OCI-LY7 (cell line): ENCODE results near the gene FAM47E. TPM values are rescaled to one million over a fixed set of nuclear protein-coding genes. Genes with fewer than 3 reads are reported as not detected.

ENCODE experiments used
- BruUV-seq: library from RNA; stranded (reverse); fragments of 400-500 nt; replicated peaks from 2 replicates; lab custom pipeline; 2021; lab: Mats Ljungman, UMichigan
- CTCF ChIA-PET: fragments of 300-600 bp; sonication (Branson Sonifier 250); formaldehyde crosslinking; loops from one replicate; lab custom pipeline; 2022; ENCODE audit warnings: antibody characterized with exemption; ENCODE audit not compliant: unreplicated experiment; lab: Charles Lee
- POLR2A ChIA-PET: fragments of 300-600 bp; sonication (Branson Sonifier 250); formaldehyde crosslinking; loops from one replicate; lab custom pipeline; 2022; ENCODE audit warnings: antibody characterized with exemption; lab: Charles Lee
- DNase-seq: peaks from one replicate; pipeline ENCODE4 v3.0.0-alpha.2; 2015; ENCODE audit warnings: low spot score
- H2AFZ ChIP-seq: fragments of 200-600 bp; sonication (generic), shearing (Covaris generic); 2 replicates; pipeline ENCODE4 v1.6.1; 2014; ENCODE audit warnings: mild to moderate bottlenecking, antibody characterized with exemption, low read length, moderate library complexity
- H3K27ac ChIP-seq: fragments of 200-600 bp; sonication (generic); 2 replicates; pipeline ENCODE4 v1.5.1; 2014; ENCODE audit warnings: mixed run types, low read depth, mild to moderate bottlenecking, moderate library complexity, low read length, inconsistent platforms; ENCODE audit not compliant: poor library complexity, severe bottlenecking
- H3K36me3 ChIP-seq: fragments of 200-600 bp; sonication (generic); 2 replicates; pipeline ENCODE4 v1.6.1; 2014; ENCODE audit warnings: mild to moderate bottlenecking, antibody characterized with exemption, low read length, moderate library complexity, mixed read lengths; ENCODE audit not compliant: insufficient read depth
- H3K4me1 ChIP-seq: fragments of 200-600 bp; sonication (generic); 2 replicates; pipeline ENCODE4 v1.5.1; 2014; ENCODE audit warnings: mild to moderate bottlenecking, low read length; ENCODE audit not compliant: insufficient read depth, poor library complexity, severe bottlenecking
- H3K4me2 ChIP-seq: fragments of 200-600 bp; sonication (generic); 2 replicates; pipeline ENCODE4 v1.6.1; 2014; ENCODE audit warnings: mild to moderate bottlenecking, low read length
- H3K4me3 ChIP-seq: fragments of 200-600 bp; sonication (generic); 2 replicates; pipeline ENCODE4 v1.5.1; 2014; ENCODE audit warnings: mild to moderate bottlenecking, low read depth, low read length; ENCODE audit not compliant: poor library complexity, severe bottlenecking
- H3K79me2 ChIP-seq: fragments of 200-600 bp; sonication (generic); 2 replicates; pipeline ENCODE4 v1.6.1; 2016; ENCODE audit warnings: low read depth, mild to moderate bottlenecking, low read length, moderate library complexity, mixed read lengths; ENCODE audit not compliant: insufficient read depth
- H3K9me2 ChIP-seq: fragments of 200-600 bp; sonication (generic); 2 replicates; pipeline ENCODE4 v1.6.1; 2016; ENCODE audit warnings: mild to moderate bottlenecking, low read length, mixed read lengths; ENCODE audit not compliant: insufficient read depth
- H3K9me3 ChIP-seq: fragments of 200-600 bp; sonication (generic); 2 replicates; pipeline ENCODE4 v1.6.1; 2014; ENCODE audit warnings: mild to moderate bottlenecking, mixed run types, low read length, mixed read lengths
- H4K20me1 ChIP-seq: fragments of 200-600 bp; sonication (generic); 2 replicates; pipeline ENCODE4 v1.6.1; 2014; ENCODE audit warnings: mild to moderate bottlenecking, antibody characterized with exemption, low read length, moderate library complexity, mixed read lengths; ENCODE audit not compliant: insufficient read depth
- CTCF ChIP-seq: fragments of 200-600 bp; sonication (generic); conservative IDR thresholded peaks from 2 replicates; pipeline ENCODE4 v1.5.1; 2014; ENCODE audit warnings: mild to moderate bottlenecking, antibody characterized with exemption, low read length, moderate library complexity, mixed read lengths
- EZH2phosphoT487 ChIP-seq: fragments of 200-600 bp; sonication (generic); IDR thresholded peaks from 2 replicates; pipeline ENCODE4 v1.6.1; 2018; ENCODE audit warnings: low read depth, borderline replicate concordance, mild to moderate bottlenecking, mixed run types, antibody characterized with exemption, low read length, moderate library complexity, mixed read lengths
- intact Hi-C: fragments of 100-400 bp; cut with micrococcal nuclease; formaldehyde crosslinking; loops from one replicate; pipeline ENCODE4 v1.10.0; 2022; ENCODE audit not compliant: unreplicated experiment
- total RNA-seq, 2 experiments: library from RNA; depleted of rRNA in 1 of 2; stranded (reverse); fragments of >200 nt in 1 of 2; shearing (Covaris generic) in 1 of 2; gene quantifications; 2 replicates each; pipeline ENCODE4 v1.2.3, GENCODE V29; 2014 to 2022

The FAM47E gene
- total RNA-seq, 2 experiments from 2014 or later = not detected

GRCh38 chr4:76313547-76313946, 62.0 kb downstream of the FAM47E start:
- POLR2A ChIA-PET = interaction anchor here (1.7 kb wide), 1 partner anchor 11 kb away, joined by 6 read pairs; no protein-coding TSS in a partner anchor
- H3K4me1 ChIP-seq = no peaks in the 10 kb centered on the region
- no TSS peak for BruUV-seq

GRCh38 chr4:76315267-76315918, 63.9 kb downstream of the FAM47E start:
- TF ChIP-seq EZH2phosphoT487 = no peak
- TF ChIP-seq CTCF = no peak
- POLR2A ChIA-PET = no interaction called here
- no TSS peak for BruUV-seq

More at GRCh38 chr4:76313547-76313946, 62.0 kb downstream of the FAM47E start:
- Histone ChIP-seq H3K36me3 (no peaks in the 10 kb centered on the region), H3K4me2 (no peak overlapping the region), H3K27ac (no peak overlapping the region), H4K20me1 (no peaks in the 10 kb centered on the region), H3K9me3 (no peaks in the 10 kb centered on the region), H3K4me3 (no peak overlapping the region), H2AFZ (no peak overlapping the region), H3K79me2 (no peaks in the 10 kb centered on the region), H3K9me2 (no peaks in the 10 kb centered on the region)
- TF ChIP-seq CTCF = no peak
- TF ChIP-seq EZH2phosphoT487 = no peak
- intact Hi-C loops = no loop called here
- CTCF ChIA-PET = no interaction called here
- DNase-seq = no peak

GRCh38 chr4:76316131-76316530, 64.6 kb downstream of the FAM47E start:
- DNase-seq = no peak
- intact Hi-C loops = no loop called here
- H3K9me3 ChIP-seq = no peaks in the 10 kb centered on the region
- no peak overlapping the region for H3K27ac ChIP-seq
- H3K4me1 ChIP-seq = no peaks in the 10 kb centered on the region
- H3K9me2 ChIP-seq = no peaks in the 10 kb centered on the region
- H3K4me3 ChIP-seq = no peak overlapping the region
- H2AFZ ChIP-seq = no peak overlapping the region
- no peaks in the 10 kb centered on the region for H3K79me2 ChIP-seq
- BruUV-seq = no TSS peak
- TF ChIP-seq CTCF (no peak), EZH2phosphoT487 (no peak)
- ChIA-PET CTCF (no interaction called here), POLR2A (interaction anchor here (0.6 kb wide), 1 partner anchor 366 kb away, joined by 3 read pairs; no protein-coding TSS in a partner anchor)
- no peak overlapping the region for H3K4me2 ChIP-seq
- no peaks in the 10 kb centered on the region for H4K20me1 ChIP-seq
- no peaks in the 10 kb centered on the region for H3K36me3 ChIP-seq

More at GRCh38 chr4:76315267-76315918, 63.9 kb downstream of the FAM47E start:
- Histone ChIP-seq H3K9me3 (no peaks in the 10 kb centered on the region), H3K9me2 (no peaks in the 10 kb centered on the region), H3K4me1 (no peaks in the 10 kb centered on the region), H4K20me1 (no peaks in the 10 kb centered on the region), H3K36me3 (no peaks in the 10 kb centered on the region), H3K4me2 (no peak overlapping the region), H3K4me3 (no peak overlapping the region), H3K79me2 (no peaks in the 10 kb centered on the region), H2AFZ (no peak overlapping the region), H3K27ac (no peak overlapping the region)
- DNase-seq = no peak
- intact Hi-C loops = no loop called here
- CTCF ChIA-PET = no interaction called here
